Activated CD8-positive, alpha-beta T cell treated with anti-CD3 and anti-CD28 coated beads for 36 hours (primary cell): ENCODE measurements around the gene SPIB. TPM values are rescaled to one million over a fixed set of nuclear protein-coding genes. Genes with fewer than 3 reads are reported as not detected.

Experiments used
- ATAC-seq: fragments of 200-7000 bp; cut with Tn5 transposase; one replicate; pipeline ENCODE4 v1.10.0; 2021; ENCODE audit warnings: mild to moderate bottlenecking, moderate library complexity
- CTCF ChIA-PET: fragments of 350-600 bp; sonication (Branson Sonifier 250); formaldehyde crosslinking; loops from one replicate; lab custom pipeline; 2021; ENCODE audit warnings: antibody characterized with exemption; lab: Charles Lee
- POLR2A ChIA-PET: fragments of 350-600 bp; sonication (Branson Sonifier 250); formaldehyde crosslinking; loops from one replicate; lab custom pipeline; 2021; ENCODE audit warnings: antibody characterized with exemption; lab: Charles Lee
- DNase-seq: peaks from one replicate; pipeline ENCODE4 v3.0.0-alpha.2; 2020
- H3K27ac Mint-ChIP-seq: one replicate; pipeline ENCODE4 v1.8.0; 2021; ENCODE audit warnings: mild to moderate bottlenecking, mixed read lengths
- H3K27me3 Mint-ChIP-seq: one replicate; pipeline ENCODE4 v1.8.0; 2021; ENCODE audit warnings: mixed read lengths
- H3K36me3 Mint-ChIP-seq: one replicate; pipeline ENCODE4 v1.8.0; 2021; ENCODE audit warnings: low read depth, mixed read lengths
- H3K4me1 Mint-ChIP-seq: one replicate; pipeline ENCODE4 v1.8.0; 2021; ENCODE audit warnings: low read depth, mixed read lengths
- H3K4me3 Mint-ChIP-seq: one replicate; pipeline ENCODE4 v1.8.0; 2021; ENCODE audit warnings: mild to moderate bottlenecking, moderate library complexity, mixed read lengths
- H3K9me3 Mint-ChIP-seq: one replicate; pipeline ENCODE4 v1.8.0; 2021; ENCODE audit warnings: mixed read lengths
- intact Hi-C: fragments of 100-400 bp; cut with micrococcal nuclease; formaldehyde crosslinking; loops from one replicate; pipeline ENCODE4 v1.10.0; 2022
- total RNA-seq, 2 experiments: library from RNA; stranded (reverse); gene quantifications; one replicate each; pipeline ENCODE4 v1.2.3, GENCODE V29; 2021
- TF ChIP-seq, protein P1 (sequence below): fragments of 200-600 bp; IDR thresholded peaks from one replicate; pipeline ENCODE4 v1.8.0; 2022; ENCODE audit warnings: antibody characterized with exemption, mild to moderate bottlenecking

The SPIB gene
- total RNA-seq, result 1 to 10 TPM in 1 of 2 experiments, under 1 TPM in 1; 0.68 to 1.5 TPM

DNA sequence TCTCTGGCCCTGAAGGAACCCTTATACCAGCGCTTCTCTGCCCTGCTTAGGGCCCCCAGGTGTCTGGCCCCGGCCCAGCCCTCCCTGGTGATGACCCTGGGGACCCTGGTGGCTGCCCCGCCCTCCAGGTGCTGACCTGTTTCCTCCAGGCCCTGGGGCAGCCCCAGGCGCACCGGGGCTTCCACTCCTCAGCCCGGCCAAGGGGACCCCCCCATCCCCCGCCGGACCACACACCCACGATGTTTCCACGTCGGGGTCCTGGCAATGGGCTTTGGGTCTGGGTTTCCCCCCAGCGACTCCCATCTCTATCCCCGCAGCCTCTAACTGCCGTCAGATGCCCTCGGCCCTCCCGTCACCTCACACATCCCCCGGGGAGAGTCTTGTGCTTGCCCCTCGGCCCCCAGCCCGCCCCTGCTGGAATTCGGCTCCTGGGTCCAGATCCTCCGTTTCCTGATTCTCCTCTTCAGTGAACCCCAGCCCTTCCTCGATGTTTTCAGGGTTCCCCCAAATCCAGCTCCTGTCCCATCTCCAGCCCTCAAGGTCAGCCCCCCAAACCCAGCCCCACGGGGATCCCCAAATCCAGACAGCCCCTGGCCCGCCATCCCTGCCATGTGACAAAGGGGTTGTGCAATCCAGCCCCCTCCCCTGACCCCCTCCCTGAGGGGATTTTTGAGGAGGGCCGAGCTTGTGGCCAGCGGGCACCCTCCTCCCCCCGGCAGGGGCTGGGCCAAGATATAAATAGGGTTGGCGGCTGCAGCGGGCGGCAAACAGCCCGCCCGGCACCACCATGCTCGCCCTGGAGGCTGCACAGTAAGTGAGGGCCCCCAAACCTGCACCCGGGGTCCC lies at the start of gene SPIB:
TSS of gene SPIB (plus strand) at position 763 of the 846 bp plus-strand sequence. CDS start at position 788, 25 bp downstream.
- DNase-seq (no peak), ATAC-seq (no peak)
- ChIA-PET CTCF (no interaction called here), POLR2A (interaction anchor here (0.6 to 2.1 kb wide), 3 partner anchors 10 to 35 kb away, joined by 3 to 4 read pairs (median 4); no protein-coding TSS in a partner anchor)
- Mint-ChIP-seq H3K36me3 (peaks cover 16% of the 10 kb centered on the region), H3K4me1 (peaks cover 17% of the 10 kb centered on the region), H3K4me3 (no peak within 1 kb of the TSS), H3K9me3 (peaks cover 4% of the 10 kb centered on the region), H3K27me3 (peaks cover 21% of the 10 kb centered on the region), H3K27ac (no peak within 1 kb of the TSS)
- intact Hi-C loops, result loop anchor here (10.0 kb wide), 1 partner anchor 54 kb away; the partner anchor contains the start of gene NAPSA
- TF ChIP-seq, protein P1, sequence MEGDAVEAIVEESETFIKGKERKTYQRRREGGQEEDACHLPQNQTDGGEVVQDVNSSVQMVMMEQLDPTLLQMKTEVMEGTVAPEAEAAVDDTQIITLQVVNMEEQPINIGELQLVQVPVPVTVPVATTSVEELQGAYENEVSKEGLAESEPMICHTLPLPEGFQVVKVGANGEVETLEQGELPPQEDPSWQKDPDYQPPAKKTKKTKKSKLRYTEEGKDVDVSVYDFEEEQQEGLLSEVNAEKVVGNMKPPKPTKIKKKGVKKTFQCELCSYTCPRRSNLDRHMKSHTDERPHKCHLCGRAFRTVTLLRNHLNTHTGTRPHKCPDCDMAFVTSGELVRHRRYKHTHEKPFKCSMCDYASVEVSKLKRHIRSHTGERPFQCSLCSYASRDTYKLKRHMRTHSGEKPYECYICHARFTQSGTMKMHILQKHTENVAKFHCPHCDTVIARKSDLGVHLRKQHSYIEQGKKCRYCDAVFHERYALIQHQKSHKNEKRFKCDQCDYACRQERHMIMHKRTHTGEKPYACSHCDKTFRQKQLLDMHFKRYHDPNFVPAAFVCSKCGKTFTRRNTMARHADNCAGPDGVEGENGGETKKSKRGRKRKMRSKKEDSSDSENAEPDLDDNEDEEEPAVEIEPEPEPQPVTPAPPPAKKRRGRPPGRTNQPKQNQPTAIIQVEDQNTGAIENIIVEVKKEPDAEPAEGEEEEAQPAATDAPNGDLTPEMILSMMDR, result no peak

DNA sequence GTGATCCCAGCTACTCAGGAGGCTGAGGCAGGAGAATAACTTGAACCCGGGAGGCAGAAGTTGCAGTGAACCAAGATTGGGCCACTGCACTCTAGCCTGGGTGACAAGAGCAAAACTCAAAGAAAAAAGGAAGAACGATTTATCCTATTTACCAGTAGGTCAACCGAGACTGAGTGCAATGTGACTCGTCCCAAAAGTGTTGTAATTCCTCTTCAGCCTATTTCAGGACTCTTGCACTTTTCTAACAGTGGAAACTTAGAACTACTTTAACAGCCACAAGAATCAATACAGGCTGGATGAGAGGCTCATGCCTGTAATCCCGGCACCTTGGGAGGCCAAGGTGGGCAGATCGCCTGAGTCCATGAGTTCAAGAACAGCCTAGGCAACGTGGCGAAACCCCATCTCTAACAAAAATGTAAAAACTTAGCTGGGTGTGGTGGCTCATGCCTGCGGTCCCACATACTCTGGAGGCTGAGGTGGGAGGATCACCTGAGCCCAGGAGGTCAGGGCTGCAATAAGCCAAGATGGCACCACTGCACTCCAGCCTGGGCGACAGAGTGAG lies 46.7 kb upstream of the SPIB start:
- peaks cover 2% of the 10 kb centered on the region for H3K36me3 Mint-ChIP-seq
- TF ChIP-seq, protein P1, result no peak
- H3K27ac Mint-ChIP-seq, result no peak overlapping the region
- intact Hi-C loops, result no loop called here
- no peaks in the 10 kb centered on the region for H3K27me3 Mint-ChIP-seq
- no peak for ATAC-seq
- DNase-seq, result no peak
- ChIA-PET CTCF (no interaction called here), POLR2A (no interaction called here)
- no peaks in the 10 kb centered on the region for H3K9me3 Mint-ChIP-seq
- H3K4me1 Mint-ChIP-seq, result peaks cover 32% of the 10 kb centered on the region
- H3K4me3 Mint-ChIP-seq, result no peak overlapping the region

DNA sequence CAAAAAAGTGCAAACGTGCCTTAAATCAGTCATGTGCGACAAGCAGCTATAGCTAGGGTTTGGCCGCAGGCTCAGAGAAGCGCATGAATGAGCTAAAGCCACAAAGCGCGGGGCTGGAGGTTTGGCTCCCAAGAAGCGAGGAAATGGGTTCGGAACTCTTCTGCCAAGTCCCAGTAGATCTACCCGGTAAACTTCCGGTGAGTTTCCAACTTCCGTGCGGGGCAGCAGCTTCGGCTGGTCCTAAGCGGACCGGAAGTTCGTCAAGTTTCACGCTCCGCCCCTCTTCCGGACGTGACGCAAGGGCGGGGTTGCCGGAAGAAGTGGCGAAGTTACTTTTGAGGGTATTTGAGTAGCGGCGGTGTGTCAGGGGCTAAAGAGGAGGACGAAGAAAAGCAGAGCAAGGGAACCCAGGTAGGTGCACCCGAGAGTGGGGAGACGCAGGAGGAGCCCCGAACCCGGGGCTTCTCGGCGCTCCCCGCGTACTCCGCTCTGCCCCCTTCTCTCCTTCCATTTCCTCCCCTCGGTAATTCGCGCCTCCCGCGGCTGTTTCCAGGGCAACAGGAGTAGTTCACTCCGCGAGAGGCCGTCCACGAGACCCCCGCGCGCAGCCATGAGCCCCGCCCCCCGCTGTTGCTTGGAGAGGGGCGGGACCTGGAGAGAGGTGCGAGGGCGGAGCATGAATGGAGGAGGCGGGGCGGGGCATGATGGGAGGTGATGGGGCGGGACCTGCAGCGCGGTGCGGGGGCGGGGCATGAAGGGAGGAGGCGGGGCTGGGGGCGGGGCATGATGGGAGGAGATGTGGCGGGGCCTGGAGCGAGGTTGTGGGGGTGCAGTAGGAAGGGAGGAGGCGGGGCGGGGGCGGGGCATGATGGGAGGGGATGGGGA lies 42.3 kb upstream of the SPIB start, which contains the start of gene NR1H2:
TSS of gene NR1H2 (plus strand) at position 292 of the 885 bp plus-strand sequence. CDS start 1,149 bp downstream, outside the sequence.
- Mint-ChIP-seq H3K9me3 (no peaks in the 10 kb centered on the region), H3K27me3 (no peaks in the 10 kb centered on the region), H3K4me1 (peaks cover 25% of the 10 kb centered on the region), H3K4me3 (peak within 1 kb of the TSS; percentile 98), H3K36me3 (peaks cover 27% of the 10 kb centered on the region), H3K27ac (peak within 1 kb of the TSS; percentile 99)
- TF ChIP-seq, protein P1, result no peak
- ChIA-PET POLR2A (interaction anchor here (1.0 to 2.7 kb wide), 7 partner anchors 8 to 85 kb away, joined by 4 to 11 read pairs (median 7); partner anchors contain the start of genes NAPSA and POLD1), CTCF (interaction anchor here (0.8 to 2.3 kb wide), 3 partner anchors 8 to 19 kb away, joined by 3 to 15 read pairs (median 3); partner anchors contain the start of gene POLD1)
- DNase-seq (peak; percentile 96), ATAC-seq (peak; percentile 86)
- intact Hi-C loops, result no loop called here

DNA sequence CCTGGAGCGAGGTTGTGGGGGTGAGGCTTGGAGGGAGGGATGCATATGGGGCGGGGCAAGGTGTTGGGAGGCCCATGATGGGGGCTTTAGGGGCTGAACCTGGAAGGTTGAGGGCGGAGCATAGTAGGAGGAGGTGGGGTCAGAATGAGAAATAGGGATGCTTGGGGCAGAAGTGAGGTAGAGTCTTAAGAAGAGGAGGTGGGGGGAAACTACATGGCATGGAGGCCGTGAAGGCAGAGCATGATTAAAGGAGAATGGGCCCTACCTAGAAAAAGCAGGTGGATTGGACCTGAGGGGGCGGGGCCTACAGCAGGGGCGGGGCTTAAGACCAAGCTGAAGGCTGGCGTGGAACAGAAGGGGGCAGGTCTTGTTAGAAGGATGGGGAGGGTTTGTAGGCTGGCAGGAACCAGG lies 41.7 kb upstream of the SPIB start:
- Mint-ChIP-seq H3K4me1 (peaks cover 25% of the 10 kb centered on the region), H3K9me3 (no peaks in the 10 kb centered on the region), H3K4me3 (peak overlapping the region; percentile 98), H3K27me3 (no peaks in the 10 kb centered on the region), H3K36me3 (peaks cover 27% of the 10 kb centered on the region), H3K27ac (peak overlapping the region; percentile 84)
- ATAC-seq, result peak; percentile 44
- CTCF ChIA-PET, result no interaction called here
- DNase-seq, result peak; percentile 73
- TF ChIP-seq, protein P1, result no peak
- POLR2A ChIA-PET, result interaction anchor here (1.5 to 1.7 kb wide), 2 partner anchors 12 to 19 kb away, joined by 8 to 9 read pairs; partner anchors contain the start of gene NAPSA
- intact Hi-C loops, result no loop called here
